GM12878 (cell line): ENCODE measurements around the gene METAP1D. TPM values are rescaled to one million over a fixed set of nuclear protein-coding genes. Genes with fewer than 3 reads are reported as not detected.

Experiments used
- ATAC-seq: fragments of 200-7000 bp; cut with Tn5 transposase; 3 replicates; pipeline ENCODE4 v1.9.1; 2020; ENCODE audit warnings: mild to moderate bottlenecking, moderate library complexity
- BruUV-seq: library from RNA; stranded (reverse); fragments of 400-500 nt; replicated peaks from 2 replicates; lab custom pipeline; 2021; lab: Mats Ljungman, UMichigan
- CTCF ChIA-PET: fragments of 300-600 bp; sonication (Branson Sonifier 250); formaldehyde crosslinking; extraction: SDS; loops from one replicate; lab custom pipeline; 2021; ENCODE audit warnings: inconsistent platforms; lab: Yijun Ruan, JAX
- POLR2A ChIA-PET: fragments of 350-600 bp; formaldehyde crosslinking; extraction: SDS; loops from one replicate; lab custom pipeline; 2021; ENCODE audit warnings: inconsistent platforms; lab: Charles Lee
- RAD21 ChIA-PET: fragments of 300-600 bp; sonication (Branson Sonifier 250); formaldehyde crosslinking; loops from one replicate; lab custom pipeline; 2023; ENCODE audit warnings: antibody characterized with exemption; ENCODE audit not compliant: unreplicated experiment; lab: Charles Lee
- SMC1A ChIA-PET: fragments of 300-600 bp; sonication (Branson Sonifier 250); formaldehyde crosslinking; loops from one replicate; lab custom pipeline; 2023; ENCODE audit not compliant: unreplicated experiment, uncharacterized antibody; lab: Charles Lee
- DNase-seq: peaks from one replicate; pipeline ENCODE4 v3.0.0-alpha.2; 2011; ENCODE audit warnings: low read depth, low spot score
- FAIRE-seq: peaks from 3 replicates; lab custom pipeline; 2011; peaks lifted over from hg19 to GRCh38; lab: Jason Lieb, UNC
- H2AFZ ChIP-seq: 2 replicates; pipeline ENCODE4 v1.6.0; 2011; ENCODE audit warnings: low read depth, low read length, control low read depth; ENCODE audit not compliant: control insufficient read depth
- H3K27ac ChIP-seq: 2 replicates; pipeline ENCODE4 v1.5.1; 2011; ENCODE audit warnings: control low read depth; ENCODE audit not compliant: control insufficient read depth, insufficient read depth
- H3K27me3 ChIP-seq, 2 experiments: replicated peaks in 1 of 2; 2 replicates each; pipeline versions ENCODE4 v1.6.0 to v1.6.1; 2011; ENCODE audit warnings: low read length in 1 of 2; ENCODE audit not compliant: control insufficient read depth in 2 of 2, insufficient read depth in 2 of 2
- H3K36me3 ChIP-seq, 2 experiments: 2 replicates each; pipeline ENCODE4 v1.5.1; 2011; ENCODE audit warnings: low read length in 1 of 2; ENCODE audit not compliant: control insufficient read depth in 2 of 2, insufficient read depth in 2 of 2
- H3K4me1 ChIP-seq: 2 replicates; pipeline ENCODE4 v1.6.1; 2011; ENCODE audit warnings: mild to moderate bottlenecking, low read length, moderate library complexity, mixed read lengths; ENCODE audit not compliant: control insufficient read depth, insufficient read depth
- H3K4me2 ChIP-seq: 2 replicates; pipeline ENCODE4 v1.6.0; 2011; ENCODE audit warnings: control low read depth; ENCODE audit not compliant: control insufficient read depth, insufficient read depth
- H3K4me3 ChIP-seq: fragments of 200-600 bp; sonication (generic); 2 replicates; pipeline ENCODE4 v1.5.1; 2016
- H3K79me2 ChIP-seq: 2 replicates; pipeline ENCODE4 v1.6.0; 2011; ENCODE audit warnings: low read length; ENCODE audit not compliant: control insufficient read depth, insufficient read depth
- H3K9ac ChIP-seq: 2 replicates; pipeline ENCODE4 v1.8.0; 2011; ENCODE audit warnings: low read length, control low read depth, mixed read lengths; ENCODE audit not compliant: control insufficient read depth, insufficient read depth
- H3K9me3 ChIP-seq: replicated peaks from 3 replicates; pipeline ENCODE4 v1.5.1; 2011; ENCODE audit warnings: mild to moderate bottlenecking, low read length; ENCODE audit not compliant: control insufficient read depth, insufficient read depth
- H4K20me1 ChIP-seq: 2 replicates; pipeline ENCODE4 v1.6.0; 2011; ENCODE audit not compliant: control insufficient read depth, insufficient read depth
- HDAC6 ChIP-seq: fragments of 200-600 bp; sonication (generic); IDR thresholded peaks from one replicate; pipeline ENCODE4 v1.8.0; 2017; ENCODE audit warnings: antibody characterized with exemption; ENCODE audit not compliant: unreplicated experiment
- WGBS: methylation state at CpG from one replicate; pipeline ENCODE4 v1.1.6; 2016; ENCODE audit warnings: low lambda C conversion rate; ENCODE audit not compliant: insufficient replicate concordance, insufficient coverage; ENCODE audit errors: missing lambda C conversion rate; 5-methylcytosine and 5-hydroxymethylcytosine counted together
- in situ Hi-C: fragments of 300-500 bp; cut with MboI; formaldehyde crosslinking; loops from 9 replicates; pipeline ENCODE4 v1.14.3; 2018; ENCODE audit warnings: mixed read lengths
- intact Hi-C: fragments of 100-400 bp; cut with micrococcal nuclease; formaldehyde crosslinking; loops from one replicate; pipeline ENCODE4 v1.14.2; 2022; ENCODE audit not compliant: unreplicated experiment
- polyA plus RNA-seq, 11 experiments: library from polyadenylated mRNA; depleted of rRNA in 4 of 11; unstranded in 6 of 11; stranded (reverse) in 5 of 11; fragments of >200 nt; fragmentation: Nextera tagmentation in 4 of 11; fragmentation: Illumina TruSeq in 1 of 11; extraction: Ambion mirVana in 4 of 11; extraction: Trizol in 1 of 11; gene quantifications; 1 replicate in 1 of 11; 2 replicates in 10 of 11; pipeline versions ENCODE4 v1.2.1 to v1.2.3, GENCODE V29; 2011 to 2016; ENCODE audit warnings: inconsistent platforms in 2 of 11, missing spikeins in 2 of 11, low read depth in 1 of 11
- total RNA-seq, 4 experiments: library from RNA; depleted of rRNA in 3 of 4; stranded (reverse); fragments of >200 nt in 3 of 4; fragmentation: Illumina TruSeq in 1 of 4; extraction: Trizol in 1 of 4; gene quantifications; 2 replicates each; pipeline versions ENCODE4 v1.2.1 to v1.2.3, GENCODE V29; 2013 to 2021
- TF ChIP-seq, protein P1 (sequence below), 3 experiments: IDR thresholded peaks in 2 of 3; conservative IDR thresholded peaks in 1 of 3; 2 replicates each; pipeline ENCODE4 v1.5.1; 2011; ENCODE audit warnings: low read depth in 3 of 3, low read length in 3 of 3, mild to moderate bottlenecking in 3 of 3, control low read depth in 2 of 3, moderate library complexity in 2 of 3, inconsistent platforms in 1 of 3, mixed read lengths in 1 of 3; ENCODE audit not compliant: control insufficient read depth in 2 of 3, insufficient read depth in 1 of 3; ENCODE audit errors: extremely low read depth in 1 of 3

METAP1D gene
- total and polyA plus RNA-seq, 10 of the 15 experiments (the other 5 are each of a cell fraction or from before 2014, with no cell fraction given): 4.5 to 12.1 (median 7.8) TPM

DNA sequence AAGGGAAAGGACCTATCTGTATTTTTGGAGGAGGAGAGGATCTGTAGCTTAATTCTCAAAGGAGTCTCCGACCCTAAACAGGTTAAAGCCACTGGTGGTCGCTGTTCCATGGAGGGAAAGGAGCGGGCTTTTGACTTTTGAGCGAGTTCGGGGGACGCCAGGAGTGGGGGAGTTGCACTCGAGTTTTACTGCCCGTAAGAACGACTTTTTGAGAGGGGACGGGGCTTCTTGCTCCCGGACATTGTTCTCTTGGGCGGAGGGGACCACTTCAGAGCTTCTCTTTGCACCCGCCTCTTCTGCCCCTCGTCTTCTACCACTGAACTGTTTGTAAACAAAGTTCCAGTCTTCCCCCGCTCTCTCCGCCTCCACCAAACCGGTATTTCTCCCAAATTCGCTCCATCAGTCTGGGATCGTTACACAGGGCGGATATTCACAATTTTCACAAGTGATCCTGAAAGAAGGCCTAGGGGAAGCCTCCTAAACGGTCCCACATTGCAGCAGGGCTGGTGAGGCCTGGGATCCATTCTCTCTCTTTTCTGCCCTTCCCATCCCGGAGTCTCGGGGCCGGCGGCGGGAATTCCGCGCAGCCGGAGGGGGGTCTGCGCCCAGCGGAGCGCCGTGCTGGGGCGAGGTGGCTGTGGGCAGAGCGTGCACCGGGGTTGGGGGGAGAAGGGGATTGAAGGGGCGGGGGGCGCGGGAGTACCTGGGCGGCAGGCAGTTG lies 96.3 kb downstream of the METAP1D start:
- Histone ChIP-seq H3K36me3 (no peaks in the 10 kb centered on the region), H3K79me2 (no peaks in the 10 kb centered on the region), H3K9me3 (no peaks in the 10 kb centered on the region), H3K27me3 (peaks cover 34 to 59% of the 10 kb centered on the region in 2 experiments), H3K4me2 (peak overlapping the region; percentile 92), H3K4me1 (peaks cover 25% of the 10 kb centered on the region), H3K4me3 (peak overlapping the region; percentile 65; the same call in 1 of the 2 replicates), H3K9ac (no peak overlapping the region), H4K20me1 (peaks cover 2% of the 10 kb centered on the region; the same call in 1 of the 2 replicates), H2AFZ (peak overlapping the region; percentile 54; the same call in 1 of the 2 replicates), H3K27ac (no peak overlapping the region)
- TF ChIP-seq, protein P1, sequence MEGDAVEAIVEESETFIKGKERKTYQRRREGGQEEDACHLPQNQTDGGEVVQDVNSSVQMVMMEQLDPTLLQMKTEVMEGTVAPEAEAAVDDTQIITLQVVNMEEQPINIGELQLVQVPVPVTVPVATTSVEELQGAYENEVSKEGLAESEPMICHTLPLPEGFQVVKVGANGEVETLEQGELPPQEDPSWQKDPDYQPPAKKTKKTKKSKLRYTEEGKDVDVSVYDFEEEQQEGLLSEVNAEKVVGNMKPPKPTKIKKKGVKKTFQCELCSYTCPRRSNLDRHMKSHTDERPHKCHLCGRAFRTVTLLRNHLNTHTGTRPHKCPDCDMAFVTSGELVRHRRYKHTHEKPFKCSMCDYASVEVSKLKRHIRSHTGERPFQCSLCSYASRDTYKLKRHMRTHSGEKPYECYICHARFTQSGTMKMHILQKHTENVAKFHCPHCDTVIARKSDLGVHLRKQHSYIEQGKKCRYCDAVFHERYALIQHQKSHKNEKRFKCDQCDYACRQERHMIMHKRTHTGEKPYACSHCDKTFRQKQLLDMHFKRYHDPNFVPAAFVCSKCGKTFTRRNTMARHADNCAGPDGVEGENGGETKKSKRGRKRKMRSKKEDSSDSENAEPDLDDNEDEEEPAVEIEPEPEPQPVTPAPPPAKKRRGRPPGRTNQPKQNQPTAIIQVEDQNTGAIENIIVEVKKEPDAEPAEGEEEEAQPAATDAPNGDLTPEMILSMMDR (IDR thresholded peaks at IDR 0.05 in 2 of 3, conservative IDR thresholded peaks at IDR 0.05 in 1 of 3; ENCODE audit: control insufficient read depth in 2 of 3, extremely low read depth in 1 of 3, insufficient read depth in 1 of 3, low read depth in 3 of 3, low read length in 3 of 3): peak in 1 of 3 experiments; percentile 19; a peak in 1 of 6 replicates
- no peak for TF ChIP-seq HDAC6
- in situ Hi-C loops (no loop called here), intact Hi-C loops (no loop called here)
- FAIRE-seq (no peak), ATAC-seq (no peak; the same call in 2 of the 3 replicates), DNase-seq (no peak)
- ChIA-PET RAD21 (no interaction called here), POLR2A (no interaction called here), SMC1A (interaction anchor here (0.9 to 1.0 kb wide), 2 partner anchors 18 to 236 kb away, joined by 3 read pairs; no protein-coding TSS in a partner anchor), CTCF (interaction anchor here (0.6 kb wide), 1 partner anchor 521 kb away, joined by 4 read pairs; no protein-coding TSS in a partner anchor)
- 23% methylated on average over 32 of the region's 40 CpGs for WGBS
- BruUV-seq: no TSS peak
